Esophagus squamous epithelium (tissue), 4 donors: ENCODE results near the gene TMEM235.

ENCODE experiments used
- POLR2A ChIP-seq, 4 donors: fragments of 450-650 bp; IDR thresholded peaks; one replicate each; pipeline ENCODE4 v1.6.1; 2017; ENCODE audit warnings: antibody characterized with exemption in 4 of 4, mild to moderate bottlenecking in 4 of 4, moderate library complexity in 3 of 4
- TF ChIP-seq, protein P1 (sequence below), 6 experiments: fragments of 450-650 bp in 4 of 6; fragments of 200-600 bp in 2 of 6; sonication (generic) in 2 of 6; IDR thresholded peaks; one replicate each; pipeline ENCODE4 v1.5.1; 2016 to 2019; ENCODE audit warnings: antibody characterized with exemption in 6 of 6, mild to moderate bottlenecking in 4 of 6, moderate library complexity in 4 of 6

DNA sequence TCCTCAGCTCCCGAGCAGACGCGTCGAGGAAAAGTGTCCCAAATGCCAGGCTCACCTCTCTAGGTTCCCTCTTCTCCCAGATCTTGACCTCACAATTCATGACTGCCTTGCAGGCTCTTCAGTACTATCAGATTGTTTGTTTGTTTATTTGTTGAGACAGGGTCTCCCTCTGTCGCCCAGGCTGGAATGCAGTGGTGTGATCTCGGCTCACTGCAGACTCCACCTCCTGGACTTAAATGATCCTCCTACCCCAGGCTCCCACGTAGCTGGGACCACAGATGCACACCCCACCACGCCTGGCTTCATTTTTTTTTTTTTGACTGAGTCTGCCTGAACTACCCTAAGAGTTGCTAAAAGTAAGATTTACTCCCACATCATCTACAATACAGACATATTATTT, 15.9 kb downstream of the TMEM235 start:
- TF ChIP-seq POLR2A (IDR thresholded peaks at IDR 0.05) = no peak
- TF ChIP-seq, protein P1, sequence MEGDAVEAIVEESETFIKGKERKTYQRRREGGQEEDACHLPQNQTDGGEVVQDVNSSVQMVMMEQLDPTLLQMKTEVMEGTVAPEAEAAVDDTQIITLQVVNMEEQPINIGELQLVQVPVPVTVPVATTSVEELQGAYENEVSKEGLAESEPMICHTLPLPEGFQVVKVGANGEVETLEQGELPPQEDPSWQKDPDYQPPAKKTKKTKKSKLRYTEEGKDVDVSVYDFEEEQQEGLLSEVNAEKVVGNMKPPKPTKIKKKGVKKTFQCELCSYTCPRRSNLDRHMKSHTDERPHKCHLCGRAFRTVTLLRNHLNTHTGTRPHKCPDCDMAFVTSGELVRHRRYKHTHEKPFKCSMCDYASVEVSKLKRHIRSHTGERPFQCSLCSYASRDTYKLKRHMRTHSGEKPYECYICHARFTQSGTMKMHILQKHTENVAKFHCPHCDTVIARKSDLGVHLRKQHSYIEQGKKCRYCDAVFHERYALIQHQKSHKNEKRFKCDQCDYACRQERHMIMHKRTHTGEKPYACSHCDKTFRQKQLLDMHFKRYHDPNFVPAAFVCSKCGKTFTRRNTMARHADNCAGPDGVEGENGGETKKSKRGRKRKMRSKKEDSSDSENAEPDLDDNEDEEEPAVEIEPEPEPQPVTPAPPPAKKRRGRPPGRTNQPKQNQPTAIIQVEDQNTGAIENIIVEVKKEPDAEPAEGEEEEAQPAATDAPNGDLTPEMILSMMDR (IDR thresholded peaks at IDR 0.05) = no peak
